ENCODE measurements around the gene RABL2B. TPM values are rescaled to one million over a fixed set of nuclear protein-coding genes. Genes with fewer than 3 reads are reported as not detected.

Gene RABL2B
- total and polyA plus RNA-seq, 2 experiments from 2014 or later = 18.4 to 23.6 TPM

GRCh38 chr22:50722048-50722701, 61.3 kb downstream of the RABL2B start:
- no peaks in the 10 kb centered on the region for H4K20me1 ChIP-seq (ENCODE audit: insufficient read depth)
- H3K4me1 ChIP-seq (ENCODE audit: insufficient read depth) = no peaks in the 10 kb centered on the region
- H3K4me2 ChIP-seq (ENCODE audit: unreplicated experiment) = no peak overlapping the region
- H2AFZ ChIP-seq = no peak overlapping the region
- TF ChIP-seq EZH2phosphoT487 (IDR thresholded peaks at IDR 0.05; ENCODE audit: insufficient read depth, low read depth) = no peak
- no peak for TF ChIP-seq EZH2 (IDR thresholded peaks at IDR 0.05; ENCODE audit: insufficient read depth, poor library complexity, severe bottlenecking)
- H3F3A ChIP-seq (ENCODE audit: insufficient read depth) = no peaks in the 10 kb centered on the region
- H3K36me3 ChIP-seq (ENCODE audit: low read depth) = no peaks in the 10 kb centered on the region
- no peak overlapping the region for H3K4me3 ChIP-seq
- in situ Hi-C loops (cut with MboI) = no loop called here
- DNase-seq = no peak
- WGBS, 2 experiments (ENCODE audit: low coverage in 1 of 2, low lambda C conversion rate in 2 of 2, missing lambda C conversion rate in 2 of 2) = 90 to 93% methylated on average over 25 to 33 of the region's 33 CpGs
- H3K9me3 ChIP-seq (ENCODE audit: low read depth) = no peaks in the 10 kb centered on the region
- no peak overlapping the region for H3K9ac ChIP-seq
- H3K27me3 ChIP-seq (replicated peaks; ENCODE audit: insufficient read depth) = 0 out of 2 replicates have a peak, but pooled peaks cover 8% of the 10 kb centered on the region
- no peaks in the 10 kb centered on the region for H3K79me2 ChIP-seq (ENCODE audit: insufficient read depth)
- H3K9me2 ChIP-seq (ENCODE audit: insufficient read depth) = no peaks in the 10 kb centered on the region
- H3K27ac ChIP-seq = no peak overlapping the region

- Histone ChIP-seq H4K20me1 (ENCODE audit: insufficient read depth) (no peaks in the 10 kb centered on the region), H3K4me3 (no peak overlapping the region), H3K27ac (no peak overlapping the region), H3K4me1 (ENCODE audit: insufficient read depth) (no peaks in the 10 kb centered on the region), H3K79me2 (ENCODE audit: insufficient read depth) (no peaks in the 10 kb centered on the region), H3K9ac (no peak overlapping the region), H3K9me3 (ENCODE audit: low read depth) (no peaks in the 10 kb centered on the region), H3K27me3 (replicated peaks; ENCODE audit: insufficient read depth) (0 out of 2 replicates have a peak, but pooled peaks cover 8% of the 10 kb centered on the region), H3K4me2 (ENCODE audit: unreplicated experiment) (no peak overlapping the region), H3K9me2 (ENCODE audit: insufficient read depth) (no peaks in the 10 kb centered on the region), H3K36me3 (ENCODE audit: low read depth) (no peaks in the 10 kb centered on the region), H3F3A (ENCODE audit: insufficient read depth) (no peaks in the 10 kb centered on the region), H2AFZ (no peak overlapping the region)
- DNase-seq = no peak
- 82 to 84% methylated on average over 15 to 24 of the region's 32 CpGs for WGBS, 2 experiments (ENCODE audit: low coverage in 1 of 2, low lambda C conversion rate in 2 of 2, missing lambda C conversion rate in 2 of 2)
- TF ChIP-seq EZH2phosphoT487 (IDR thresholded peaks at IDR 0.05; ENCODE audit: insufficient read depth, low read depth) (no peak), EZH2 (IDR thresholded peaks at IDR 0.05; ENCODE audit: insufficient read depth, poor library complexity, severe bottlenecking) (no peak)
- in situ Hi-C loops (cut with MboI) = no loop called here
These were observed 62.1 kb downstream of the RABL2B start for GRCh38 chr22:50721257-50721844.

- no peaks in the 10 kb centered on the region for H3K36me3 ChIP-seq (ENCODE audit: low read depth)
- H3K27ac ChIP-seq = no peak overlapping the region
- peak overlapping the region; percentile 43; the same call in 1 of the 2 replicates for H3K4me3 ChIP-seq
- no peaks in the 10 kb centered on the region for H4K20me1 ChIP-seq (ENCODE audit: insufficient read depth)
- in situ Hi-C loops (cut with MboI) = no loop called here
- DNase-seq = peak; percentile 48
- no peaks in the 10 kb centered on the region for H3K9me3 ChIP-seq (ENCODE audit: low read depth)
- H3K9ac ChIP-seq = no peak overlapping the region
- 26 to 42% methylated on average over 44 to 97 of the region's 132 CpGs for WGBS, 2 experiments (ENCODE audit: low coverage in 1 of 2, low lambda C conversion rate in 2 of 2, missing lambda C conversion rate in 2 of 2)
- no peaks in the 10 kb centered on the region for H3K9me2 ChIP-seq (ENCODE audit: insufficient read depth)
- 0 out of 2 replicates have a peak, but pooled peaks cover 8% of the 10 kb centered on the region for H3K27me3 ChIP-seq (replicated peaks; ENCODE audit: insufficient read depth)
- no peak overlapping the region for H2AFZ ChIP-seq
- H3K4me1 ChIP-seq (ENCODE audit: insufficient read depth) = no peaks in the 10 kb centered on the region
- H3K4me2 ChIP-seq (ENCODE audit: unreplicated experiment) = peak overlapping the region; percentile 57
- no peaks in the 10 kb centered on the region for H3K79me2 ChIP-seq (ENCODE audit: insufficient read depth)
- H3F3A ChIP-seq (ENCODE audit: insufficient read depth) = no peaks in the 10 kb centered on the region
- TF ChIP-seq EZH2phosphoT487 (IDR thresholded peaks at IDR 0.05; ENCODE audit: insufficient read depth, low read depth) = no peak
- peak; percentile 48 for TF ChIP-seq EZH2 (IDR thresholded peaks at IDR 0.05; ENCODE audit: insufficient read depth, poor library complexity, severe bottlenecking)
These were observed 62.9 kb downstream of the RABL2B start for GRCh38 chr22:50720301-50721256.

DNA sequence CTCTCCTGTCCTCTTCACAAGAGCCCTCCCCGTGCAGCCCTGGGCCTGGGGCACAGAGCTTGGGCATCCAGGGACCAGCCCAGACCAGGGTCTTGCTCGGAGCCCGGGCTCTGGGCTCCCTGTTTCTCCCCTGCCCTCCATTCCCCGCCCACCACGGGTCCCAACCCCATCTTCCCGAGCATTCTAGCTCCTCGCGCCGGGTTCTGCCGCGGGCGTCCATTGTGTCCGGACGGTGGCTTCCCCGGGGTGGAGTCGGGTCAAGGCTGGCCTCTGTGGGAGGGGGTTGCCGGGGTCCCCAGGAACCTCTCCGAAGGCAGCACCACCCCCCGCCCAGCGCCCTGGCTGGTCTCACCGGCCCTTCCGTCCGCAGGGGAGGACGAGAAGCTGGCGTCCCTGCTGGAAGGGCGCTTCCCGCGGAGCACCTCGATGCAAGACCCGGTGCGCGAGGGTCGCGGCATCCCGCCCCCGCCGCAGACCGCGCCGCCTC, 63.6 kb downstream of the RABL2B start:
- 0 out of 2 replicates have a peak, but pooled peaks cover 8% of the 10 kb centered on the region for H3K27me3 ChIP-seq (replicated peaks; ENCODE audit: insufficient read depth)
- no peaks in the 10 kb centered on the region for H3K79me2 ChIP-seq (ENCODE audit: insufficient read depth)
- in situ Hi-C loops (cut with MboI) = no loop called here
- H3K9me2 ChIP-seq (ENCODE audit: insufficient read depth) = no peaks in the 10 kb centered on the region
- H3K4me2 ChIP-seq (ENCODE audit: unreplicated experiment) = no peak overlapping the region
- no peak overlapping the region for H2AFZ ChIP-seq
- 18 to 25% methylated on average over 5 to 40 of the region's 40 CpGs for WGBS, 2 experiments (ENCODE audit: low coverage in 1 of 2, low lambda C conversion rate in 2 of 2, missing lambda C conversion rate in 2 of 2)
- H3K4me1 ChIP-seq (ENCODE audit: insufficient read depth) = no peaks in the 10 kb centered on the region
- H3K9me3 ChIP-seq (ENCODE audit: low read depth) = no peaks in the 10 kb centered on the region
- no peaks in the 10 kb centered on the region for H4K20me1 ChIP-seq (ENCODE audit: insufficient read depth)
- no peaks in the 10 kb centered on the region for H3K36me3 ChIP-seq (ENCODE audit: low read depth)
- H3K27ac ChIP-seq = no peak overlapping the region
- H3K9ac ChIP-seq = no peak overlapping the region
- H3F3A ChIP-seq (ENCODE audit: insufficient read depth) = no peaks in the 10 kb centered on the region
- DNase-seq = no peak
- H3K4me3 ChIP-seq = peak overlapping the region; percentile 43; the same call in 1 of the 2 replicates
- TF ChIP-seq EZH2 (IDR thresholded peaks at IDR 0.05; ENCODE audit: insufficient read depth, poor library complexity, severe bottlenecking) (no peak), EZH2phosphoT487 (IDR thresholded peaks at IDR 0.05; ENCODE audit: insufficient read depth, low read depth) (no peak)
